ENCODE data around the gene CHST1.

GRCh38 chr11:45688472-45689033 is 23.1 kb upstream of the CHST1 start:
- TF ChIP-seq CTCF (conservative IDR thresholded peaks at IDR 0.05; ENCODE audit: low read length): no peak
- TF ChIP-seq EZH2phosphoT487 (IDR thresholded peaks at IDR 0.05; ENCODE audit: borderline replicate concordance, low read depth, low read length): no peak

All from OCI-LY7 (cell line).